GM18951 (cell line): ENCODE measurements around the gene ZNF160.
"Not testable (repeated sequence)": the region's sequence is repeated elsewhere in the genome, so short reads cannot be mapped to it uniquely, and the experiment has no call there.

ENCODE experiments used
- POLR2A ChIP-seq: IDR thresholded peaks from 4 replicates; pipeline ENCODE4 v1.6.1; 2011; ENCODE audit warnings: mild to moderate bottlenecking; ENCODE audit not compliant: insufficient read length, insufficient read depth; ENCODE audit errors: extremely low read depth
- in situ Hi-C: fragments of 300-500 bp; cut with MboI; formaldehyde crosslinking; loops from one replicate; pipeline ENCODE4 v1.12.0; 2022; ENCODE audit warnings: low sequenced_read_pairs, mixed read lengths, inconsistent platforms; ENCODE audit not compliant: unreplicated experiment

ZNF160 gene

GRCh38 chr19:53102756-53103233, 427 bp downstream of the ZNF160 start:
- in situ Hi-C loops: no loop called here
- no peak for TF ChIP-seq POLR2A

GRCh38 chr19:53102206-53102755, 941 bp downstream of the ZNF160 start:
- no peak for TF ChIP-seq POLR2A
- in situ Hi-C loops: no loop called here

- in situ Hi-C loops: no loop called here
- TF ChIP-seq POLR2A: no peak
These were observed 1.7 kb downstream of the ZNF160 start for GRCh38 chr19:53101518-53101917.

GRCh38 chr19:53098570-53098969, 4.7 kb downstream of the ZNF160 start:
- in situ Hi-C loops: not testable (repeated sequence)

GRCh38 chr19:53096982-53097690, 6.1 kb downstream of the ZNF160 start:
- in situ Hi-C loops: not testable (repeated sequence)

GRCh38 chr19:53096579-53096978, 6.6 kb downstream of the ZNF160 start:
- in situ Hi-C loops: not testable (repeated sequence)

GRCh38 chr19:53094754-53095575, 8.3 kb downstream of the ZNF160 start:
- no peak for TF ChIP-seq POLR2A

GRCh38 chr19:53092723-53093122, 10.5 kb downstream of the ZNF160 start:
- in situ Hi-C loops: no loop called here
- no peak for TF ChIP-seq POLR2A

More at GRCh38 chr19:53094754-53095575, 8.3 kb downstream of the ZNF160 start:
- in situ Hi-C loops: no loop called here

GRCh38 chr19:53091413-53092254, 11.6 kb downstream of the ZNF160 start:
- no peak for TF ChIP-seq POLR2A
- in situ Hi-C loops: no loop called here

- TF ChIP-seq POLR2A: no peak
- in situ Hi-C loops: no loop called here
These were observed 15.1 kb downstream of the ZNF160 start for GRCh38 chr19:53088091-53088490.

- in situ Hi-C loops: no loop called here
- TF ChIP-seq POLR2A: no peak
These were observed 16.3 kb downstream of the ZNF160 start for GRCh38 chr19:53086949-53087348.

GRCh38 chr19:53085496-53085895, 17.7 kb downstream of the ZNF160 start:
- no peak for TF ChIP-seq POLR2A
- in situ Hi-C loops: no loop called here

- in situ Hi-C loops: no loop called here
- TF ChIP-seq POLR2A: no peak
These were observed 20.3 kb downstream of the ZNF160 start for GRCh38 chr19:53082929-53083328.
